NOMO-1 treated with dmso at 0.1 percent for 144 hours (cell line): ENCODE measurements around the gene BFSP1.

Experiments
- DNase-seq: peaks from one replicate; lab custom pipeline; 2025; ENCODE audit not compliant: unreplicated experiment; lab: John Stamatoyannopoulos, UW

BFSP1 gene

GRCh38 chr20:17524560-17524959, 6.6 kb downstream of the BFSP1 start:
- no peak for DNase-seq

GRCh38 chr20:17523326-17523725, 7.9 kb downstream of the BFSP1 start:
- no peak for DNase-seq

DNA sequence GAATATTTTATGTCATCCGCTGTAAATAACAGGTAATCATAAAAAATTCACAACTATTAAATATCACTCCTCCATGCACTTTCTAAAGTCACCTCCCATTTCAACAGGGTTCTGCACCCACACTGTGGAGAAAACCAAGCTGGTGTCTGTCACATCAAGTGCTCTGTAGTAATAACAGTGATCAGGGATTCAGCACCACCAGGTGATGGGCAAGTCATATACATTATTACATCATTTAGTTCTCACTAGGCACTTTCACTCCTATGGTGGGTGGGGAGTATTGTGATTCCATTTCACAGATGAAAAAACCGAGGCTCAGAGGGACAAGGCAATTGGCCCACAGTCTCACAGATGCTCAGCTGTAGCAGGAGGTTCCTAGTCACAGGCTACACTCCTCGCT, 8.7 kb downstream of the BFSP1 start:
- no peak for DNase-seq

- DNase-seq, result no peak
Observed at GRCh38 chr20:17520583-17520982, 10.6 kb downstream of the BFSP1 start.

GRCh38 chr20:17519606-17520285, 11.4 kb downstream of the BFSP1 start:
- no peak for DNase-seq

GRCh38 chr20:17518339-17519052, 12.7 kb downstream of the BFSP1 start:
- no peak for DNase-seq

- no peak for DNase-seq
Observed at GRCh38 chr20:17515053-17515452, 16.1 kb downstream of the BFSP1 start.

- no peak for DNase-seq
Observed at GRCh38 chr20:17513939-17514338, 17.2 kb downstream of the BFSP1 start.

DNA sequence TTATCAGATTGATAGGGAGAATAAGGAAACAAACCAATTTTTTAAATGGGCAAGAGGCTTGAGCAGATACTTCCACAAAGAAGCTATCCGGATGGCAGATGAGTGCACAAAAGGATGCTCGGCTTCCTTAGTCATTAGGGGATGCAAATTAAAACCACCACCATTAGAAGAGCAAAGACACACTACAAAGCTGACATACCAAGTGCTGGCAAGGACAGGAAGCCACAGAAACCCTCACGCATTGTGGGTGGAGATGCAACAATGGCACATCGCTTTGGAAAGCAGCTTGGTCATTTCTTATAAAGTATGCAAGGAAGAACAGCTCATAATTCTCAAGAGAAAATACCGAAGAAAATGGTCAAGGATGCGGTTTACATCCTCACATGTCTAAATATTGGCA, 19.8 kb downstream of the BFSP1 start:
- DNase-seq, result no peak

DNA sequence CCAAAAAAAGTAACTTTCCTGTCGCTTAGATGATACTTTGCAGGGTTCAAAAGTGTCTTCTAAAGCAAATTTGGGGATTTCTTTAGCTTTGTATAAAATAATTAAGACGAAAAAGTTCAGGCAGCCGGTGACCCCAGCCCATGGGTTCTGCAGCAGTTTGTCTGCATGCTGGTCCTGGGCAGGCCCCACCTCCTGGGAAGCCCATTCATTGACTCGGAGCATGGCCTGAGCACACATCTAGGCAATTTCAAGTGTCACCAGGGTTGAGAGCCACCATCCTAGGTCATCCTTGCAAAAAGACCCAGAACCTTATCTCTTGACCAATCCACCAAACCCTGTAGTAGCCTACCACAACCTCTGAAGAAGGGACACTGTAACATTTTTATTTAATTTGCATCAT, 20.6 kb downstream of the BFSP1 start:
- no peak for DNase-seq

GRCh38 chr20:17508756-17509155, 22.4 kb downstream of the BFSP1 start:
- no peak for DNase-seq

DNA sequence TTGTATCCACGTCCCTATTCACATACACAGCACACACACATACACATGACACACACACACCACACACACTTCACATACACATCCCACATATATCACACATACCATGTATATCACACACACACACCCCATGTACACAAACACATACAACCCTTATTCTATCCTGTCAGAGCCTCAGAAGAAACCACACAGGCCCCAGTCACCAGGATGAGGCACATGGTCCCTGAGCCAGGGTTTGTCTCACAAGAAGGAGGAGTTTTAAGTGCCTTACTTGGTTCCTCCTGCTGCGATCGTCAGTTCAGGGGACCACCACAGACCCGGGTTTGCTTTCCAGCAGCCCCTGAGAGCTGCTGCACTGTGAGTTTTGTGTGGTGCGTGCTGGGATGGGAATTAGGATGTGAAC, 23.6 kb downstream of the BFSP1 start:
- no peak for DNase-seq

- no peak for DNase-seq
Observed at GRCh38 chr20:17507032-17507431, 24.1 kb downstream of the BFSP1 start.

GRCh38 chr20:17505636-17506517, 25.3 kb downstream of the BFSP1 start:
- DNase-seq, result no peak

DNA sequence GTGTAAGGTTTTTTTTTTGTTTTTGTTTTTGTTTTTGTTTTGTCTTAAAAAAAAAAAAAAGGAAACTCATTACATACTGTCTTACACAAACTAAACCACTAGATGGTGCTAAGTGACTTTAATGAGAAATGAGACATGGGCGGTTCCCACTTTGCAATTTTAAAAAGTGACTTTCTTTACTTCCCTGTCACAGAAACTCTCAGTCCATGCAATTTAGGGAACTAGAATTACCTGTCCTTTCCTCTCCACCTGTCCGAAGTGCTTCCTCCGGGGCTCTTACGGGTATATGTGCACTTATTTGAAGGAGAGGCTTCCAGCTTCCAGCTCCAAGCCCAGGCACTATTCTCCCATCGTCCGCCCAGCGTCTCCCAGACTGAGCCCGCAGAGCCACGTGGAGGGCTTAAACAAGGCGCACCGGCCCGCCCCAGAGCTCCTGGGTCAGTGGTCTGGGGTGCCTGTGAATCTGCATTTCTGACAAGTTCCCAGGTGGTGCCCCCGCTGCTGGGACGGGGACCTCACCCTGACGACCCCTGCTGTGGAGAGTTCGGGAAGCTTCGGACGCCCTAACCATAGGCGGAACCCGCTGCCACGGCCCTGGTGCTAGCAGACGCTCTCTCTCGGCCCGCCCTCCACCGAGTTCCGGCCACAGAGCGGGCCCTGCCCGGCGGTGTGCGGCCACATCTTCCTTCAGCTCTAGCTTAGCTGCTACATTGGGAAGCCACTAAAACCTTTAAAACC, 26.1 kb downstream of the BFSP1 start:
- DNase-seq, result peak; percentile 53

GRCh38 chr20:17504066-17504897, 26.9 kb downstream of the BFSP1 start:
- no peak for DNase-seq

DNA sequence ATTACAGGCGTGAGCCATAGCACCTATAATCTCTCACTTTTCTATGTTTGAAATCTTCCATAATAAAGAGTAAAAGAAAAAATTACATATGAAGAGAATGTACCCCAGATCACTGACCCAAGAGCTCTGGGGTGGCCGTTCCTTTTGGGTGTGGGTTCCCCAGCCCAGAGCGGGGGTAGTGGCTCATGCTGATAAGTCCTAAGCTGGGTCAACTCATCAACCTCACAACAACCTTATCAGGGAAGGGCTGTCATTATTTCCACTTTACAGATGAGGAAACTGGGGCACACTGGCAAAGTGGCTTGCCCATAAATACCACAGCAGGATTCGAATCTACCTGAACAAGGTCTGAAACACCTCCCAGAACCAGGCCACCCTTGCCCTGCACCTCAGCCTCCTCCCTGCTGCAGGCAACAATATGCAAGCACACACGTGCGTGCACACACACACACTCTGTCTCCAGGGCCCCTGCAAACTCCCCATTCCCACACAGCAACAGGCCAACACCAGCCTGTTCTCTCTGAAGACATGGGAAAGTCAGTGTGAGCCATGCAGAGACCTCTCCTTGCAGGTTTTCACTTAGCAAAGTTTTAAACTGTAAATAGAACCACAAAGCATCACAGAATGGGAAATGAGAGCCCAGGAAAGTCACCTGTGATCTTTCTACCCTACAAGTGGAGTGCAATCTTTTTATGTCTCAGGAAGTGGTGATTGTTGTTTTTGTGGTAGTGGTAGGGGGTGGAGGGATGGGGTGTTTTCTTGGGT, 27.7 kb downstream of the BFSP1 start:
- no peak for DNase-seq

- no peak for DNase-seq
Observed at GRCh38 chr20:17502105-17502504, 29.1 kb downstream of the BFSP1 start.

DNA sequence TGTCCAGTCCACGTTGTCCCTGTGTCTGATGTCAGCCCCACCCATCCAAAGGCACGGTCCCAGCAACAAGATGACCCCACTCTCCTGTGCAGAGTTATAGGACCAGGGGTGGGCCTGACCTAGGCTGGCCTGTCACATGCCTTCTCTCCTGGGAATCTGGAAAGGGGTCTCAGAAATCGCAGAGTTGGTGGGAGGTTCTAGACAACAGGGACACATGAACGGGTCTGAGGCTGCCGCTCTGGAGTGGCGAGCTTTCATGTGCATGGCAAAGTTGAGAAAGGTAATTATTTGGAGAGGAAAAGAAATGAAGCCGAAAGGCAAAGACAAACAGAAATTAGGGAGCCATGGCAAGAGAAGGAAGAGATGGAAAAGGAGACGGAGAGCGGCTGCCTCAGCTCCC, 29.5 kb downstream of the BFSP1 start:
- DNase-seq, result no peak

- no peak for DNase-seq
Observed at GRCh38 chr20:17500826-17501225, 30.4 kb downstream of the BFSP1 start.
